Large intestine (tissue), 3 donors: ENCODE data around the gene DIP2C. TPM values are rescaled to one million over a fixed set of nuclear protein-coding genes. Genes with fewer than 3 reads are reported as not detected.
"Not testable (repeated sequence)": the region's sequence is repeated elsewhere in the genome, so short reads cannot be mapped to it uniquely, and the experiment has no call there.

ENCODE experiments used
- DNase-seq, 2 donors: peaks; one replicate each; pipeline versions ENCODE4 v3.0.0 to v3.0.0-alpha.2; 2013
- H3K27ac ChIP-seq: one replicate; pipeline ENCODE4 v1.5.1; 2013; ENCODE audit warnings: low read length
- H3K27me3 ChIP-seq: 2 replicates; pipeline ENCODE4 v1.6.1; 2013; ENCODE audit warnings: low read length; ENCODE audit not compliant: control insufficient read depth, insufficient read depth
- H3K36me3 ChIP-seq: 2 replicates; pipeline ENCODE4 v1.6.1; 2013; ENCODE audit warnings: low read length; ENCODE audit not compliant: control insufficient read depth, insufficient read depth
- H3K4me1 ChIP-seq: one replicate; pipeline ENCODE4 v1.6.1; 2013; ENCODE audit warnings: low read length; ENCODE audit not compliant: control insufficient read depth, insufficient read depth
- H3K4me3 ChIP-seq: one replicate; pipeline ENCODE4 v1.5.1; 2013; ENCODE audit warnings: low read length
- H3K9me3 ChIP-seq: one replicate; pipeline ENCODE4 v1.6.1; 2013; ENCODE audit warnings: mild to moderate bottlenecking, low read depth, low read length, moderate library complexity; ENCODE audit not compliant: control insufficient read depth
- WGBS: methylation state at CpG from one replicate; pipeline ENCODE4 v1.1.5; 2013; ENCODE audit warnings: low lambda C conversion rate; ENCODE audit not compliant: insufficient coverage; 5-methylcytosine and 5-hydroxymethylcytosine counted together
- polyA plus RNA-seq: library from polyadenylated mRNA; unstranded; fragments of 120-200 nt; gene quantifications from one replicate; pipeline ENCODE4 v1.2.1, GENCODE V29; 2013

The DIP2C gene
- polyA plus RNA-seq, 1 donor, result 16.5 TPM

DNA sequence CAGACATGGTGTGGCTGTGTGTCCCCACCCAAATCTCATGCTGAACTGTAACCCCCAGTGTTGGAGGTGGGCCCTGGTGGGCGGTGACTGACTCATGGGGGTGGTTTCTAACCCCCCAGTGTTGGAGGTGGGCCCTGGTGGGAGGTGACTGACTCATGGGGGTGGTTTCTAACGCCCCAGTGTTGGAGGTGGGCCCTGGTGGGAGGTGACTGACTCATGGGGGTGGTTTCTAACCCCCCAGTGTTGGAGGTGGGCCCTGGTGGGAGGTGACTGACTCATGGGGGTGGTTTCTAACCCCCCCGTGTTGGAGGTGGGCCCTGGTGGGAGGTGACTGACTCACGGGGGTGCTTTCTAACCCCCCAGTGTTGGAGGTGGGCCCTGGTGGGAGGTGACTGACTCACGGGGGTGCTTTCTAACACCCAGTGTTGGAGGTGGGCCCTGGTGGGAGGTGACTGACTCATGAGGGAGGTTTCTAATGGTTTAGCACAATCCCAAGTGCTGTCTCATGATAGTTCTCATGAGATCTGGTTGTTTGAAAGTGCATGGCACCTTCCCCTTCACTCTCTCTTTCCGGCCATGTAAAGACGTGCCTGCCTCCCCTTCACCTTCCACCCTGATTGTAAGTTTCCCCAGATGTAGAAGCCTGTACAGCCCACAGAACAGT lies 78.7 kb downstream of the DIP2C start:
- H3K36me3 ChIP-seq, H3K4me1 ChIP-seq, H3K4me3 ChIP-seq, DNase-seq, H3K27me3 ChIP-seq, H3K9me3 ChIP-seq, H3K27ac ChIP-seq: not testable (repeated sequence)
- WGBS, result no CpG with 5 or more reads among the region's 7 CpGs

GRCh38 chr10:609868-610545 lies 79.5 kb downstream of the DIP2C start:
- Histone ChIP-seq H3K36me3 (no peaks in the 10 kb centered on the region), H3K9me3 (no peaks in the 10 kb centered on the region), H3K27me3 (no peaks in the 10 kb centered on the region), H3K27ac (no peak overlapping the region), H3K4me3 (no peak overlapping the region), H3K4me1 (no peaks in the 10 kb centered on the region)
- 100% methylated on average over 1 of the region's 11 CpGs for WGBS
- no peak for DNase-seq

DNA sequence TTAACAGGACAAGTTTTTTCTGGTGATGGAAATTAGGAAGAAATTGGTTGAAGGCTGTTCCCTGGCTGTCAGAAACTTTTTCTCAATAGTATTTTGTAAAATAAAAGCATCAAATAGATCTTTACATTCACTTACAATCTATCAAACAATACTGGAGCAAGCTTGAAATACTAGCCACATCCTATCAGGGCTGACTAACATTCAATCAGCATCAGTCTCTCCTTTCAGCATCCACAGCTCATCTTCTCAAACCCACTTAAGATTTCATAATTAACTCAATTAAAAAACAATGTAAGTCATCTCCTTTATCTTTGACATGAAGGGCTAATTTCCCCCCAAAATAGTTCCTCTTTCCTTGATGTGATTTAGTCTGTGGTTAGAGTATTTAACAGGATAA lies 80.2 kb downstream of the DIP2C start:
- Histone ChIP-seq H3K9me3 (no peaks in the 10 kb centered on the region), H3K36me3 (no peaks in the 10 kb centered on the region), H3K27ac (no peak overlapping the region), H3K4me3 (no peak overlapping the region), H3K4me1 (no peaks in the 10 kb centered on the region), H3K27me3 (no peaks in the 10 kb centered on the region)
- DNase-seq, result no peak

DNA sequence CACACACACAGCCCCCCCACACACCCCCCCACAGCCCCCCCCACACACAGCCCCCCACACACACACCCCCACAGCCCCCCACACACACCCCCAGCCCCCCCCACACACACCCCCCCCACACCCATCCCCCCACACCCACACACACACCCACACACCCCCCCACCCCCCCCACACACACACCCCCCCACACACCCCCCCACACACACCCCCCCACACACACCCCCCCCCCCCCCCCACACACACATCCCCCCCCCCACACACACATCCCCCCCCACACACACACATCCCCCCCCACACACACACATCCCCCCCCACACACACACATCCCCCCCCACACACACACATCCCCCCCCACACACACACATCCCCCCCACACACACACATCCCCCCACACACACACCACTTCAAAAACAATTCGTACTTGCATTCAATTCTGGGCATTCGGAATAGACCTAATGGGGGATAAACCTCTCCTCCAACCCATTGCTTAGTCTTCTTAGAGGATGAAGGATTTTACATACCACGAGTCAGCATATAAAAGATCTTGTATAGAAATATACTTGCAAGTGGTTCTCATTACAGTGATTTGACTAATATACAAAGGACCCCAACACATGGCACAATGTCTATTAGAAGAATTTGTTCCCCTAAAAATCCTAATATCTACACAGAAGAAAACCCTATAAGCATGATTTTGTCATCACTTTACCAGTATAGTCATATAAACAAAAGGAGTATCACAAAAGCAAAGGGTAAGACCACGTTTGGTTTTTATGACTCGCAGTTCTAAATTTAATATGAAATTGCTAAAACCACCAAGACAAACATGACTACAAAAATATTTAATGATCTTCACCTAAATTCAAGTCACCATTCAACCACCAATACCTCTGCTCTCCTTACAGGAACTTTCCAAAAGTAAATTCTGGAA lies 80.9 kb downstream of the DIP2C start:
- H3K27ac ChIP-seq, result no peak overlapping the region
- H3K4me1 ChIP-seq, result no peaks in the 10 kb centered on the region
- no peaks in the 10 kb centered on the region for H3K9me3 ChIP-seq
- H3K27me3 ChIP-seq, result no peaks in the 10 kb centered on the region
- 63% methylated on average over 2 of the region's 5 CpGs for WGBS
- no peak overlapping the region for H3K4me3 ChIP-seq
- H3K36me3 ChIP-seq, result no peaks in the 10 kb centered on the region
- no peak for DNase-seq

- no CpG with 5 or more reads among the region's 14 CpGs for WGBS
- Histone ChIP-seq H3K9me3 (no peaks in the 10 kb centered on the region), H3K4me1 (no peaks in the 10 kb centered on the region), H3K4me3 (no peak overlapping the region), H3K27ac (no peak overlapping the region), H3K27me3 (no peaks in the 10 kb centered on the region), H3K36me3 (no peaks in the 10 kb centered on the region)
- DNase-seq, result no peak
Measured at GRCh38 chr10:607545-608185, 81.8 kb downstream of the DIP2C start.

GRCh38 chr10:606762-607544 lies 82.5 kb downstream of the DIP2C start:
- H3K4me1 ChIP-seq, result no peaks in the 10 kb centered on the region
- H3K4me3 ChIP-seq, result no peak overlapping the region
- H3K27ac ChIP-seq, result no peak overlapping the region
- no peaks in the 10 kb centered on the region for H3K36me3 ChIP-seq
- H3K9me3 ChIP-seq, result no peaks in the 10 kb centered on the region
- H3K27me3 ChIP-seq, result no peaks in the 10 kb centered on the region
- 94% methylated on average over 6 of the region's 28 CpGs for WGBS
- DNase-seq, result no peak

DNA sequence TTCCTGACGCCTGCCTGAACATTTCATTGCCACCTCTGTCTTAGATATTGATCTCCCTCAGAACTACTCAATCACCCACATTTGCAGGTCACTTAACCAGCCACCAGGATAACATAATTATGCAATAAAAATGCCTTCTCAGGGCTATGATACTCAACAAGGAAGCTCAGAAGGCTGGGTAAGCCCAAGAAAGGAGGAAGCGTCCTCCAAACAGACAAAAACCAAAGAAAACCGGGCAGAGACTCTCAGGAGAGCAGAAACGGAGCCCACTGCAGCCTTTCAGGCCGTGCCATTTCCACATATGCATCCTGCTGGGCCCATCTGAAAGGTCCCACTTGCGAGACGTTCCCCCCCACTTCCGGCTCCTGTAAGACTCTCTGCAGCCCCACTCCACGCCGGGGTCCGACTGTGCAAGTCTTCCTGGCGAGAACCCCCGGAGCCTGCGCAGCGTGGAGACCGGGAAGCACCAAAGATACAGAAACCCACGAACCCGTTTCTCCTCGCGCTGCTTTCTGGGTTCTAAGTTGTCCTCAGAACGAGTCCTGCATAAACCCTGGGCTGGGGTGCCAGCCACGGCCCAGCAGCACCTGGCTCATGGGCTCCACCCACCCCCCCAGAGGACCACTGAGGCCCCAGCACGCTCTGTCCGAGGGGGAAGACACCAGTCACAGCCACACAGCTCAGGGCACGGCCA lies 83.7 kb downstream of the DIP2C start:
- Histone ChIP-seq H3K9me3 (no peaks in the 10 kb centered on the region), H3K27ac (no peak overlapping the region), H3K36me3 (no peaks in the 10 kb centered on the region), H3K27me3 (no peaks in the 10 kb centered on the region), H3K4me1 (no peaks in the 10 kb centered on the region), H3K4me3 (no peak overlapping the region)
- DNase-seq, result no peak
- no CpG with 5 or more reads among the region's 25 CpGs for WGBS

- no peak overlapping the region for H3K27ac ChIP-seq
- H3K27me3 ChIP-seq, result no peaks in the 10 kb centered on the region
- no peak overlapping the region for H3K4me3 ChIP-seq
- no peaks in the 10 kb centered on the region for H3K36me3 ChIP-seq
- H3K4me1 ChIP-seq, result no peaks in the 10 kb centered on the region
- no peak for DNase-seq
- WGBS, result no CpG with 5 or more reads among the region's 21 CpGs
- H3K9me3 ChIP-seq, result no peaks in the 10 kb centered on the region
Measured at GRCh38 chr10:604716-605631, 84.5 kb downstream of the DIP2C start.

GRCh38 chr10:603745-604144 lies 85.7 kb downstream of the DIP2C start:
- Histone ChIP-seq H3K4me1 (no peaks in the 10 kb centered on the region), H3K27me3 (no peaks in the 10 kb centered on the region), H3K36me3 (no peaks in the 10 kb centered on the region), H3K9me3 (no peaks in the 10 kb centered on the region), H3K4me3 (no peak overlapping the region), H3K27ac (no peak overlapping the region)
- DNase-seq, result no peak
- WGBS, result no CpG with 5 or more reads among the region's 6 CpGs
